Measurements from ENCODE around the gene DNHD1.

The DNHD1 gene

DNA sequence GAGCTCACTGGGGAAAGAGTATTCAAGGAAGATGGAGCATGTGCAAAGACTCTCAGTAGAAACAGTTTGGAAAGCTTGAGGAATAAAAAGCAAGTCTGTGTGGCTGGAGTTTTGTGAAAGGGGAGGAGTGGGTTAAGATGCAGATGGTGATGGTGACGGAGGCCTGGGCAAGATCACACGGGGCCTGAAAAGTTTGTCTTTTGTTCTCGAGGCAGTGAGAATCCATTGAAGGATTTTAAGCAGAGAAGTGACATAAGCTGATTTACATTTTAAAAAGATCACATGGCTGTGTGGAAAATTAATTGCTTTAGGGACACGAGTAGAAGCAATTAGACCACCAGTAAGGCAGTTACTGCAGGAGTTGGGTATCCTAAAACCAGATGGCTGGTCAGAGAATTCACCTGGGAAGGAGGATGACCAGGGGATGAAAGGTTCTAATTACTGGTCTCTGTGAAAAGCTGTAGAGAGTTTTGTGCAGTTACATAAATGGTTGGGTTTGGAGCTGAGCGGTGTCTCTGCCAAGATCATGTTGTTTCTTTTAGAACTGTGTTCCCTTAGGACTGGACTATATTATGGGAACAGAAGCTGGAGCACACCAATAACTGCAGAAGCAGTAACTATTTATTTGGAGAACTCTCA is 99.3 kb downstream of the DNHD1 start:
- H3F3A ChIP-seq (ENCODE audit: insufficient read depth) = no peaks in the 10 kb centered on the region
- H2AFZ ChIP-seq (ENCODE audit: low read depth, low read length, severe bottlenecking) = no peak overlapping the region
- H4K20me1 ChIP-seq (ENCODE audit: low read depth, low read length) = no peaks in the 10 kb centered on the region; the same call in 1 of the 2 replicates
- TF ChIP-seq EZH2phosphoT487 (conservative IDR thresholded peaks at IDR 0.05; ENCODE audit: low read length) = no peak
- TF ChIP-seq, protein P1, sequence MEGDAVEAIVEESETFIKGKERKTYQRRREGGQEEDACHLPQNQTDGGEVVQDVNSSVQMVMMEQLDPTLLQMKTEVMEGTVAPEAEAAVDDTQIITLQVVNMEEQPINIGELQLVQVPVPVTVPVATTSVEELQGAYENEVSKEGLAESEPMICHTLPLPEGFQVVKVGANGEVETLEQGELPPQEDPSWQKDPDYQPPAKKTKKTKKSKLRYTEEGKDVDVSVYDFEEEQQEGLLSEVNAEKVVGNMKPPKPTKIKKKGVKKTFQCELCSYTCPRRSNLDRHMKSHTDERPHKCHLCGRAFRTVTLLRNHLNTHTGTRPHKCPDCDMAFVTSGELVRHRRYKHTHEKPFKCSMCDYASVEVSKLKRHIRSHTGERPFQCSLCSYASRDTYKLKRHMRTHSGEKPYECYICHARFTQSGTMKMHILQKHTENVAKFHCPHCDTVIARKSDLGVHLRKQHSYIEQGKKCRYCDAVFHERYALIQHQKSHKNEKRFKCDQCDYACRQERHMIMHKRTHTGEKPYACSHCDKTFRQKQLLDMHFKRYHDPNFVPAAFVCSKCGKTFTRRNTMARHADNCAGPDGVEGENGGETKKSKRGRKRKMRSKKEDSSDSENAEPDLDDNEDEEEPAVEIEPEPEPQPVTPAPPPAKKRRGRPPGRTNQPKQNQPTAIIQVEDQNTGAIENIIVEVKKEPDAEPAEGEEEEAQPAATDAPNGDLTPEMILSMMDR (IDR thresholded peaks at IDR 0.05; ENCODE audit: insufficient read depth, low read length, poor library complexity, severe bottlenecking) = no peak
- H3K27me3 ChIP-seq (ENCODE audit: low read length) = no peaks in the 10 kb centered on the region
- no peak overlapping the region for H3K4me3 ChIP-seq (ENCODE audit: insufficient read depth, low read length, poor library complexity, severe bottlenecking)
- no peak overlapping the region for H3K27ac ChIP-seq (ENCODE audit: low read depth, low read length)
- no peaks in the 10 kb centered on the region for H3K9me3 ChIP-seq (ENCODE audit: insufficient read depth, low read length)
- no peak overlapping the region for H3K4me2 ChIP-seq (ENCODE audit: low read depth, low read length, poor library complexity, severe bottlenecking)
- H3K79me2 ChIP-seq (ENCODE audit: insufficient read depth, low read length) = peaks cover 24% of the 10 kb centered on the region
- H3K9ac ChIP-seq (ENCODE audit: low read length) = no peak overlapping the region
- H3K9me2 ChIP-seq (replicated peaks; ENCODE audit: insufficient read depth, low read length) = no peaks in the 10 kb centered on the region
- H3K36me3 ChIP-seq (ENCODE audit: low read length) = peaks cover 14% of the 10 kb centered on the region; the same call in 1 of the 2 replicates

DNA sequence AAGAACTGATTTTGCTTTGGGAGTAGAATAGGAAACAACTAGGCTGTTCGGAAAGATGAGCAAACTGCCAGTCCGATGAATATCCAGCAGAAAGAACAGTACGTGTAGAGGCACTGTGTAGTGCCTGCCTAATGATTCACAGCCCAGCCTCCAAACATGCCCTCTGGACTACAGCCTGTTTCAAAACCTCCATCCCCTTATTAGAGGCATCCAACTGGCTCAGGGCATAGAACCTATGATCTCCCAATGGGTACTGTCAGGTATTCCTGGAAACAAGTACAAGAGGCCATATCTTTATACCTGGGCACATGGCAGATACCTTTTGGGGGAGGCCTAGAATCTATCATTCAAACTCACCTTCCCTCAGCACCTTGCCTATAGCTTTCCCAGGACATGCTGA is 101.5 kb downstream of the DNHD1 start:
- H3K9me3 ChIP-seq (ENCODE audit: insufficient read depth, low read length) = no peaks in the 10 kb centered on the region
- no peaks in the 10 kb centered on the region for H3K27me3 ChIP-seq (ENCODE audit: low read length)
- TF ChIP-seq, protein P1 (IDR thresholded peaks at IDR 0.05; ENCODE audit: insufficient read depth, low read length, poor library complexity, severe bottlenecking) = no peak
- TF ChIP-seq EZH2phosphoT487 (conservative IDR thresholded peaks at IDR 0.05; ENCODE audit: low read length) = no peak
- no peak overlapping the region for H3K9ac ChIP-seq (ENCODE audit: low read length)
- H3F3A ChIP-seq (ENCODE audit: insufficient read depth) = no peaks in the 10 kb centered on the region
- H3K4me3 ChIP-seq (ENCODE audit: insufficient read depth, low read length, poor library complexity, severe bottlenecking) = no peak overlapping the region
- H3K9me2 ChIP-seq (replicated peaks; ENCODE audit: insufficient read depth, low read length) = no peaks in the 10 kb centered on the region
- peaks cover 14% of the 10 kb centered on the region; the same call in 1 of the 2 replicates for H3K36me3 ChIP-seq (ENCODE audit: low read length)
- H2AFZ ChIP-seq (ENCODE audit: low read depth, low read length, severe bottlenecking) = no peak overlapping the region
- H4K20me1 ChIP-seq (ENCODE audit: low read depth, low read length) = no peaks in the 10 kb centered on the region; the same call in 1 of the 2 replicates
- peaks cover 45% of the 10 kb centered on the region for H3K79me2 ChIP-seq (ENCODE audit: insufficient read depth, low read length)
- no peak overlapping the region for H3K27ac ChIP-seq (ENCODE audit: low read depth, low read length)
- H3K4me2 ChIP-seq (ENCODE audit: low read depth, low read length, poor library complexity, severe bottlenecking) = no peak overlapping the region

DNA sequence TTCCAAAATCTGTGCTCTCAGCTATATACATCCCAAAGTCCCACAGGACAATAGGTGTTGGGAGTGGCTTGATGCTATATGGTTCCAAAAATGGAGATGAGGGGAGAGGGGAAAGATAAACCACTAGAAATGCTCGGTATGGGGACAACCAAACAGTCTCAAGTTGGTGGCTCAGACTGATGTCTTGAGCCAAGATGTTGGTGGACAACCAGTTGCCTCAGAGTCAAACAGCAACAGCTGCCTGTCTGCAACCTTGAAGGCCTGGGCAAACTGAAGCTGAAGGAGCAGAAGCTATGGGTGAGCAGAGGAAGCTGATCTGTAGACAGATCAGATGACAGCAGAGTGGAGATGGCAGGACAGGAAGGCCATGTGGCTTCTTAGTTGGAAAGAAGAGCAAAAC is 102.4 kb downstream of the DNHD1 start:
- Histone ChIP-seq H3K27me3 (ENCODE audit: low read length) (no peaks in the 10 kb centered on the region), H3K27ac (ENCODE audit: low read depth, low read length) (no peak overlapping the region), H3K9me2 (replicated peaks; ENCODE audit: insufficient read depth, low read length) (no peaks in the 10 kb centered on the region), H3K9ac (ENCODE audit: low read length) (no peak overlapping the region), H2AFZ (ENCODE audit: low read depth, low read length, severe bottlenecking) (no peak overlapping the region), H3F3A (ENCODE audit: insufficient read depth) (0 out of 2 replicates have a peak, but pooled peaks cover 2% of the 10 kb centered on the region), H3K4me3 (ENCODE audit: insufficient read depth, low read length, poor library complexity, severe bottlenecking) (no peak overlapping the region), H3K4me2 (ENCODE audit: low read depth, low read length, poor library complexity, severe bottlenecking) (no peak overlapping the region), H3K79me2 (ENCODE audit: insufficient read depth, low read length) (peaks cover 54% of the 10 kb centered on the region), H3K36me3 (ENCODE audit: low read length) (peaks cover 14% of the 10 kb centered on the region; the same call in 1 of the 2 replicates), H4K20me1 (ENCODE audit: low read depth, low read length) (no peaks in the 10 kb centered on the region; the same call in 1 of the 2 replicates), H3K9me3 (ENCODE audit: insufficient read depth, low read length) (no peaks in the 10 kb centered on the region)
- TF ChIP-seq EZH2phosphoT487 (conservative IDR thresholded peaks at IDR 0.05; ENCODE audit: low read length) = no peak
- TF ChIP-seq, protein P1 (IDR thresholded peaks at IDR 0.05; ENCODE audit: insufficient read depth, low read length, poor library complexity, severe bottlenecking) = no peak

Measured in SU-DHL-6 (cell line).